ENCODE measurements around the gene UBR7.

- TF ChIP-seq, protein P1, sequence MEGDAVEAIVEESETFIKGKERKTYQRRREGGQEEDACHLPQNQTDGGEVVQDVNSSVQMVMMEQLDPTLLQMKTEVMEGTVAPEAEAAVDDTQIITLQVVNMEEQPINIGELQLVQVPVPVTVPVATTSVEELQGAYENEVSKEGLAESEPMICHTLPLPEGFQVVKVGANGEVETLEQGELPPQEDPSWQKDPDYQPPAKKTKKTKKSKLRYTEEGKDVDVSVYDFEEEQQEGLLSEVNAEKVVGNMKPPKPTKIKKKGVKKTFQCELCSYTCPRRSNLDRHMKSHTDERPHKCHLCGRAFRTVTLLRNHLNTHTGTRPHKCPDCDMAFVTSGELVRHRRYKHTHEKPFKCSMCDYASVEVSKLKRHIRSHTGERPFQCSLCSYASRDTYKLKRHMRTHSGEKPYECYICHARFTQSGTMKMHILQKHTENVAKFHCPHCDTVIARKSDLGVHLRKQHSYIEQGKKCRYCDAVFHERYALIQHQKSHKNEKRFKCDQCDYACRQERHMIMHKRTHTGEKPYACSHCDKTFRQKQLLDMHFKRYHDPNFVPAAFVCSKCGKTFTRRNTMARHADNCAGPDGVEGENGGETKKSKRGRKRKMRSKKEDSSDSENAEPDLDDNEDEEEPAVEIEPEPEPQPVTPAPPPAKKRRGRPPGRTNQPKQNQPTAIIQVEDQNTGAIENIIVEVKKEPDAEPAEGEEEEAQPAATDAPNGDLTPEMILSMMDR (IDR thresholded peaks at IDR 0.05): no peak
- TF ChIP-seq POLR2A (IDR thresholded peaks at IDR 0.05): no peak
Measured at GRCh38 chr14:93223565-93223964, 16.5 kb downstream of the UBR7 start.
